Measurements from ENCODE around the gene OAT.

The OAT gene

GRCh38 chr10:124364674-124365073, 54.0 kb downstream of the OAT start:
- H3K4me1 ChIP-seq (ENCODE audit: insufficient read depth, low read length) = peaks cover 17% of the 10 kb centered on the region
- no peak overlapping the region for H3K4me2 ChIP-seq (ENCODE audit: insufficient read depth, low read length)
- H3K4me3 ChIP-seq (ENCODE audit: low read depth in 1 of 2, low read length in 2 of 2) = no peak overlapping the region
- H2AFZ ChIP-seq (ENCODE audit: low read depth, low read length) = no peak overlapping the region
- DNase-seq (no peak), ATAC-seq (ENCODE audit: insufficient read depth, low read depth) (no peak)
- H3K27ac ChIP-seq (ENCODE audit: low read length) = no peak overlapping the region
- no peaks in the 10 kb centered on the region for H4K20me1 ChIP-seq (ENCODE audit: insufficient read depth, low read length)
- H3K36me3 ChIP-seq (ENCODE audit: insufficient read depth, low read length) = no peaks in the 10 kb centered on the region
- H3K27me3 ChIP-seq (ENCODE audit: insufficient read depth, low read length, poor library complexity) = no peaks in the 10 kb centered on the region
- no peak for TF ChIP-seq CTCF (IDR thresholded peaks at IDR 0.05; ENCODE audit: borderline replicate concordance, extremely low read depth, low read length, poor library complexity, severe bottlenecking)
- no peak overlapping the region for H3K9ac ChIP-seq (ENCODE audit: low read depth, low read length)
- no peaks in the 10 kb centered on the region for H3K79me2 ChIP-seq (ENCODE audit: insufficient read depth, low read length)
- H3K9me3 ChIP-seq (ENCODE audit: insufficient read depth, low read length, severe bottlenecking) = peaks cover 8% of the 10 kb centered on the region

GRCh38 chr10:124362568-124362967, 56.2 kb downstream of the OAT start:
- Histone ChIP-seq H3K79me2 (ENCODE audit: insufficient read depth, low read length) (no peaks in the 10 kb centered on the region), H3K27me3 (ENCODE audit: insufficient read depth, low read length, poor library complexity) (no peaks in the 10 kb centered on the region), H3K4me3 (ENCODE audit: low read depth in 1 of 2, low read length in 2 of 2) (no peak overlapping the region), H3K4me1 (ENCODE audit: insufficient read depth, low read length) (peaks cover 15% of the 10 kb centered on the region), H3K4me2 (ENCODE audit: insufficient read depth, low read length) (no peak overlapping the region), H4K20me1 (ENCODE audit: insufficient read depth, low read length) (no peaks in the 10 kb centered on the region), H2AFZ (ENCODE audit: low read depth, low read length) (no peak overlapping the region), H3K27ac (ENCODE audit: low read length) (no peak overlapping the region), H3K9me3 (ENCODE audit: insufficient read depth, low read length, severe bottlenecking) (peaks cover 21% of the 10 kb centered on the region), H3K36me3 (ENCODE audit: insufficient read depth, low read length) (no peaks in the 10 kb centered on the region), H3K9ac (ENCODE audit: low read depth, low read length) (no peak overlapping the region)
- TF ChIP-seq EZH2 (IDR thresholded peaks at IDR 0.05; ENCODE audit: borderline replicate concordance, low read depth, low read length, severe bottlenecking) (no peak), CTCF (IDR thresholded peaks at IDR 0.05; ENCODE audit: borderline replicate concordance, extremely low read depth, low read length, poor library complexity, severe bottlenecking) (no peak)
- no peak for DNase-seq
- no peak for ATAC-seq (ENCODE audit: insufficient read depth, low read depth)

GRCh38 chr10:124359336-124359832, 59.3 kb downstream of the OAT start:
- H3K27ac ChIP-seq (ENCODE audit: low read length) = no peak overlapping the region
- H3K27me3 ChIP-seq (ENCODE audit: insufficient read depth, low read length, poor library complexity) = no peaks in the 10 kb centered on the region
- H3K9ac ChIP-seq (ENCODE audit: low read depth, low read length) = no peak overlapping the region
- no peak overlapping the region for H2AFZ ChIP-seq (ENCODE audit: low read depth, low read length)
- H3K4me2 ChIP-seq (ENCODE audit: insufficient read depth, low read length) = no peak overlapping the region
- H3K9me3 ChIP-seq (ENCODE audit: insufficient read depth, low read length, severe bottlenecking) = peaks cover 21% of the 10 kb centered on the region
- TF ChIP-seq CTCF (IDR thresholded peaks at IDR 0.05; ENCODE audit: borderline replicate concordance, extremely low read depth, low read length, poor library complexity, severe bottlenecking) (no peak), EZH2 (IDR thresholded peaks at IDR 0.05; ENCODE audit: borderline replicate concordance, low read depth, low read length, severe bottlenecking) (no peak)
- no peaks in the 10 kb centered on the region for H3K36me3 ChIP-seq (ENCODE audit: insufficient read depth, low read length)
- ATAC-seq (ENCODE audit: insufficient read depth, low read depth) = no peak
- H3K4me1 ChIP-seq (ENCODE audit: insufficient read depth, low read length) = peaks cover 11% of the 10 kb centered on the region
- H4K20me1 ChIP-seq (ENCODE audit: insufficient read depth, low read length) = no peaks in the 10 kb centered on the region
- DNase-seq = no peak
- H3K79me2 ChIP-seq (ENCODE audit: insufficient read depth, low read length) = no peaks in the 10 kb centered on the region
- H3K4me3 ChIP-seq (ENCODE audit: low read depth in 1 of 2, low read length in 2 of 2) = no peak overlapping the region

- Histone ChIP-seq H3K27me3 (ENCODE audit: insufficient read depth, low read length, poor library complexity) (no peaks in the 10 kb centered on the region), H3K9me3 (ENCODE audit: insufficient read depth, low read length, severe bottlenecking) (peaks cover 21% of the 10 kb centered on the region), H3K4me2 (ENCODE audit: insufficient read depth, low read length) (no peak overlapping the region), H3K36me3 (ENCODE audit: insufficient read depth, low read length) (no peaks in the 10 kb centered on the region), H4K20me1 (ENCODE audit: insufficient read depth, low read length) (no peaks in the 10 kb centered on the region), H3K79me2 (ENCODE audit: insufficient read depth, low read length) (no peaks in the 10 kb centered on the region), H2AFZ (ENCODE audit: low read depth, low read length) (no peak overlapping the region), H3K4me3 (ENCODE audit: low read depth in 1 of 2, low read length in 2 of 2) (no peak overlapping the region), H3K9ac (ENCODE audit: low read depth, low read length) (no peak overlapping the region), H3K27ac (ENCODE audit: low read length) (no peak overlapping the region), H3K4me1 (ENCODE audit: insufficient read depth, low read length) (peaks cover 26% of the 10 kb centered on the region)
- no peak for TF ChIP-seq CTCF (IDR thresholded peaks at IDR 0.05; ENCODE audit: borderline replicate concordance, extremely low read depth, low read length, poor library complexity, severe bottlenecking)
- no peak for TF ChIP-seq EZH2 (IDR thresholded peaks at IDR 0.05; ENCODE audit: borderline replicate concordance, low read depth, low read length, severe bottlenecking)
- DNase-seq (no peak), ATAC-seq (ENCODE audit: insufficient read depth, low read depth) (no peak)
Observed at GRCh38 chr10:124357561-124357885, 61.2 kb downstream of the OAT start.
